Activated T-cell treated with anti-CD3 and anti-CD28 coated beads, Interleukin-2, amount 50 U/mL, for 4 hours (primary cell): ENCODE results near the gene NAV2. TPM values are rescaled to one million over a fixed set of nuclear protein-coding genes. Genes with fewer than 3 reads are reported as not detected.

Experiments used
- ATAC-seq, 2 donors: fragments of 200-7000 bp; cut with Tn5 transposase; one replicate each; pipeline ENCODE4 v1.10.0; 2021
- DNase-seq: peaks from one replicate; pipeline ENCODE4 v3.0.0-alpha.2; 2020
- H3K27me3 Mint-ChIP-seq: one replicate; pipeline ENCODE4 v1.8.0; 2021; ENCODE audit warnings: low read depth, mixed read lengths
- H3K36me3 Mint-ChIP-seq: one replicate; pipeline ENCODE4 v1.8.0; 2022; ENCODE audit warnings: mixed read lengths; ENCODE audit not compliant: insufficient read depth
- H3K4me1 Mint-ChIP-seq: one replicate; pipeline ENCODE4 v1.8.0; 2021; ENCODE audit warnings: low read depth, mixed read lengths
- H3K4me3 Mint-ChIP-seq: one replicate; pipeline ENCODE4 v1.8.0; 2021; ENCODE audit warnings: mild to moderate bottlenecking, moderate library complexity, mixed read lengths
- H3K9me3 Mint-ChIP-seq: one replicate; pipeline ENCODE4 v1.8.0; 2021; ENCODE audit warnings: mixed read lengths
- total RNA-seq, 3 donors: library from RNA; stranded (reverse); gene quantifications; one replicate each; pipeline ENCODE4 v1.2.1, GENCODE V29; 2021

NAV2 gene
- total RNA-seq, 3 donors from 2014 or later = 0.08 to 0.60 (median 0.35) TPM

GRCh38 chr11:19803506-19803998 lies 90.9 kb downstream of the NAV2 start:
- no peak overlapping the region for H3K4me3 Mint-ChIP-seq
- H3K27me3 Mint-ChIP-seq = no peaks in the 10 kb centered on the region
- ATAC-seq (no peak), DNase-seq (no peak)
- H3K9me3 Mint-ChIP-seq = no peaks in the 10 kb centered on the region
- no peaks in the 10 kb centered on the region for H3K4me1 Mint-ChIP-seq
- H3K36me3 Mint-ChIP-seq = no peaks in the 10 kb centered on the region

DNA sequence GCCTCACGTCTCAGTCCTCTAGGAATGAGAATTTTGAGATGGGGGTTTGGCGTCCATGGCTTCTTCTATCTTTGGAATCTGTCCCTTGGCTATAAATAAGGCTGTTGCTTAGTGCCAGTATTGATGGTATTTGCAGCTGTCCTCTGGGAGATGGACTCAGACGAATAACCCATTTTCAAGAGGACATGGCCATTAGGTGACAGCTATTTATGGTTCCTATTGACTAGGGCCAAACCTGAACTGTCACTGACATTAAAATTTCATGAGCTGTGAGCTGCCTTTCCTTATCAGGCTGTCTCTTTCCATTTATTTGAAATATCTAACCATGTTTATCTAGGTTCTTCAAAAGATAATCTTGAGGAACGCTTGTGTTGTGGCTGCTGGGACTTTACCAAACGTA lies 92.7 kb downstream of the NAV2 start:
- H3K27me3 Mint-ChIP-seq = no peaks in the 10 kb centered on the region
- H3K4me1 Mint-ChIP-seq = no peaks in the 10 kb centered on the region
- DNase-seq (no peak), ATAC-seq (no peak)
- no peaks in the 10 kb centered on the region for H3K36me3 Mint-ChIP-seq
- H3K9me3 Mint-ChIP-seq = no peaks in the 10 kb centered on the region
- no peak overlapping the region for H3K4me3 Mint-ChIP-seq

DNA sequence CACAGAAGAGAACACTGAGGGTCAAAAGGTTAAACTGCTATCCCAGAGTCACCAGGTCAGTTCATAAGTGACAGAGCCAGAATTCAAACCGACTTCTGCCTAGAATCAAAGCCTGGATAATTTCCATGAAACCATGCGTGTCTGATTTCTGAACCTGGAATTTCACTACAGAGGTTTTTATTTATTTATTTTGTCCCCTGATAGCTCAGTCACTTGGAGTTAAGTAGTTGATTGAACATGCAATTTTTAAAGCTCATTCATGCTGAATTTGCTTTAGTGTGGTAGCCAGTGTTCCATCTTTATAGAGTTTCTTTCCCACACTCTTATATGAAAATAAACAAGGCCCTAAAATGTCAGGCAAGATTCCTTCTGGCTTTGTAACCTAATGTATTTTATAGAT lies 93.2 kb downstream of the NAV2 start:
- no peaks in the 10 kb centered on the region for H3K27me3 Mint-ChIP-seq
- DNase-seq (no peak), ATAC-seq (no peak)
- no peaks in the 10 kb centered on the region for H3K36me3 Mint-ChIP-seq
- H3K4me1 Mint-ChIP-seq = no peaks in the 10 kb centered on the region
- no peaks in the 10 kb centered on the region for H3K9me3 Mint-ChIP-seq
- no peak overlapping the region for H3K4me3 Mint-ChIP-seq

- Mint-ChIP-seq H3K4me1 (no peaks in the 10 kb centered on the region), H3K27me3 (no peaks in the 10 kb centered on the region), H3K36me3 (no peaks in the 10 kb centered on the region), H3K4me3 (no peak overlapping the region), H3K9me3 (no peaks in the 10 kb centered on the region)
- ATAC-seq = no peak
- DNase-seq = no peak
These were observed 93.6 kb downstream of the NAV2 start for GRCh38 chr11:19806251-19806650.

GRCh38 chr11:19808076-19808911 lies 95.7 kb downstream of the NAV2 start:
- Mint-ChIP-seq H3K4me3 (no peak overlapping the region), H3K4me1 (no peaks in the 10 kb centered on the region), H3K36me3 (no peaks in the 10 kb centered on the region), H3K9me3 (no peaks in the 10 kb centered on the region), H3K27me3 (no peaks in the 10 kb centered on the region)
- DNase-seq (no peak), ATAC-seq (no peak)

- ATAC-seq = no peak
- no peak for DNase-seq
- Mint-ChIP-seq H3K27me3 (no peaks in the 10 kb centered on the region), H3K36me3 (no peaks in the 10 kb centered on the region), H3K4me3 (no peak overlapping the region), H3K4me1 (no peaks in the 10 kb centered on the region), H3K9me3 (no peaks in the 10 kb centered on the region)
These were observed 98.2 kb downstream of the NAV2 start for GRCh38 chr11:19810852-19811251.

DNA sequence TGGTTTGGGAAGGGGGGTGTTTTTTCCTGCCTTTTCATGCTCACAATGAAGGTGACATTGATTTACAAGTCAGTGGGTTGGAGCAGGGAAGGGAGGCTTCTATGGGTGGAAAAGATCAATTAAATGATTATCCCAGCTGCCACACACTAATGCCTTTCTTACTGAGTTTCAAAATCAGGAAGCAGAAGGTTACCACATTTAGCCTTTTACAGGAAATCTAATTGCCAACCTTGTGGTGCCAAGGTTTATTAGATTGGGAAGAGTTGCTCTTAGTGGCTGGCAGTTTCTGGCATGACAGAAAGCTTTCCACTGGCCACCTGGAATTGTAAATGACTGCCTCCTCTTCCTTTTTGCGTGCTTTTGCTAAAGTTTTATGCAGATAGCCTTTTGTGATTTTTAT lies 98.7 kb downstream of the NAV2 start:
- no peaks in the 10 kb centered on the region for H3K4me1 Mint-ChIP-seq
- H3K36me3 Mint-ChIP-seq = no peaks in the 10 kb centered on the region
- no peaks in the 10 kb centered on the region for H3K9me3 Mint-ChIP-seq
- DNase-seq = no peak
- no peak for ATAC-seq
- H3K4me3 Mint-ChIP-seq = no peak overlapping the region
- no peaks in the 10 kb centered on the region for H3K27me3 Mint-ChIP-seq

- H3K36me3 Mint-ChIP-seq = no peaks in the 10 kb centered on the region
- H3K4me3 Mint-ChIP-seq = no peak overlapping the region
- H3K4me1 Mint-ChIP-seq = no peaks in the 10 kb centered on the region
- no peaks in the 10 kb centered on the region for H3K27me3 Mint-ChIP-seq
- H3K9me3 Mint-ChIP-seq = no peaks in the 10 kb centered on the region
- ATAC-seq (no peak), DNase-seq (no peak)
These were observed 99.5 kb downstream of the NAV2 start for GRCh38 chr11:19812096-19812495.

- Mint-ChIP-seq H3K4me1 (no peaks in the 10 kb centered on the region), H3K27me3 (no peaks in the 10 kb centered on the region), H3K36me3 (no peaks in the 10 kb centered on the region), H3K4me3 (no peak overlapping the region), H3K9me3 (no peaks in the 10 kb centered on the region)
- ATAC-seq = no peak
- DNase-seq = no peak
These were observed 100.1 kb downstream of the NAV2 start for GRCh38 chr11:19812710-19813109.

GRCh38 chr11:19813158-19813879 lies 100.7 kb downstream of the NAV2 start:
- ATAC-seq (no peak), DNase-seq (no peak)
- no peaks in the 10 kb centered on the region for H3K36me3 Mint-ChIP-seq
- H3K4me1 Mint-ChIP-seq = no peaks in the 10 kb centered on the region
- H3K4me3 Mint-ChIP-seq = no peak overlapping the region
- H3K27me3 Mint-ChIP-seq = no peaks in the 10 kb centered on the region
- no peaks in the 10 kb centered on the region for H3K9me3 Mint-ChIP-seq

GRCh38 chr11:19814421-19814820 lies 101.8 kb downstream of the NAV2 start:
- DNase-seq (no peak), ATAC-seq (no peak)
- Mint-ChIP-seq H3K9me3 (no peaks in the 10 kb centered on the region), H3K4me3 (no peak overlapping the region), H3K27me3 (no peaks in the 10 kb centered on the region), H3K36me3 (no peaks in the 10 kb centered on the region), H3K4me1 (no peaks in the 10 kb centered on the region)

DNA sequence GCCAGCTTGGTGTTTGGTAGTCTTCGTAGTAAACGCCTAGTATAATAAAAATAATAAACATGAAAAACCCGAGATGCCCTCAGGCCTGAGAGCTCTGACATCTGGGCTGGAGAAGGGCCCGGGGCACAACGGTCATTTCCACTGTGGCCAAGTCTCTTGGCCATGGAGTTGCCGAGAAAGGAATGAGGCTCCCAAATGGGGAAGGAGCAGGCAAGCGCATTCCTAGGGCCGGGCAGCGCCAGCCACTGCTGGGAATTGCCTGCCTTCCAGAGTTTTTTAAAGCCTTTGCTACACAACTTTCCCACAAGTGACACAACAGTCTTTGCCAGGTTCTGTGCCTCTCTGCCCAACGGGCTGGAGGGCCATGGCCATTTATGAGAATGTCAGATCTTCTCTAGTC lies 103.4 kb downstream of the NAV2 start:
- Mint-ChIP-seq H3K27me3 (peaks cover 3% of the 10 kb centered on the region), H3K36me3 (no peaks in the 10 kb centered on the region)
- no peak for ATAC-seq

GRCh38 chr11:19816817-19817216 lies 104.2 kb downstream of the NAV2 start:
- Mint-ChIP-seq H3K4me1 (no peaks in the 10 kb centered on the region), H3K9me3 (no peaks in the 10 kb centered on the region), H3K27me3 (peaks cover 5% of the 10 kb centered on the region), H3K36me3 (no peaks in the 10 kb centered on the region), H3K4me3 (no peak overlapping the region)
- no peak for DNase-seq
- ATAC-seq = no peak

More for the DNA sequence above, 103.4 kb downstream of the NAV2 start:
- H3K9me3 Mint-ChIP-seq = no peaks in the 10 kb centered on the region
- DNase-seq = no peak
- H3K4me3 Mint-ChIP-seq = no peak overlapping the region
- no peaks in the 10 kb centered on the region for H3K4me1 Mint-ChIP-seq

DNA sequence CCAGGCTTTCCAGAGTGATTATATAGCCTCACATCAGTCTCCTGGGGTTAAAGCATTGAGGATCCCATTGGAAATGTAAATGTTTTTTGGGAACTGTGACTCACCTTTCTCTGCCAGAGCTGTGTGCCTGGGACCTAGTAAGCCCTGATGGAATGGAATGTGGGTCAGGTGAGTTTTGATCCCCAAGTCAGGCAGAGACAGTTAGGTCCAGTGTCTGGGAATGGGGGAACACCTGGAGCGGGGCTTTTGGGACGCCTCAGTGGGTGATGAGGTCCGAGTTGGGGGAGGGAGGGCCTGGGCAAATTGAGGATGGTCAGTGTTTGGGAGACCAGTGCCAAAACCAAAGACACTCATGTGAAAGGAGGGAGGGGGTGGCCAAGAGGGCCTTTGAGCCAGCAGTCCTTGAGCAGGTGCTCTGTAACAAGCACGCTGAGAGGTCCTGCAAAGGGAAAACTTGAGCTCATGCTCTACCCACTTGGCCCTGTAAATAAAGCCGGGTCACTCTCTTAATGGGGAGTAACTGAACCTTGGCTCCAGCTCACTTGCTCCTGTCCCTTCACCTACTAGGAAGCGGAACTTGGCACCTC lies 104.7 kb downstream of the NAV2 start:
- H3K9me3 Mint-ChIP-seq = no peaks in the 10 kb centered on the region
- no peaks in the 10 kb centered on the region for H3K36me3 Mint-ChIP-seq
- ATAC-seq = no peak
- peaks cover 10% of the 10 kb centered on the region for H3K27me3 Mint-ChIP-seq
- DNase-seq = no peak
- H3K4me3 Mint-ChIP-seq = no peak overlapping the region
- no peaks in the 10 kb centered on the region for H3K4me1 Mint-ChIP-seq

DNA sequence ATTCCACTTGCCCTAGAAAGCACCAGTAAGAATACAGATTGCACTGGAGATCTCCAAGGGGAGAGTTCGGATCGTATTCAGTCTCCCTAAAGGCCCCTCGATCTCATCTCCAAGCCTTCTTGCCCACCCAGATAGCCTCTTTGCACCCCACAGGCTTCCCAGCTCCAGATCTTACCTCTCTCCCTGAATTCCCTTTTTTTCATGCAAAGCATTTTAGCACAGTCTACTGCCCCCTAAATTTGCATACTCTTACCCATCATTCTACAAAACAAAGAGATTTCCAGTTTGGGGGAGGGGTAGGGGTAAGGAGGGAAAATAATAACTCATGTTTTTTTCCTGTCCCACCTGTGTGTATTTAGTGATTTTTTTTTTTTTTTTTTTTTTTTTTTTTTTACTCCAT lies 105.2 kb downstream of the NAV2 start:
- Mint-ChIP-seq H3K36me3 (no peaks in the 10 kb centered on the region), H3K4me1 (no peaks in the 10 kb centered on the region), H3K27me3 (peaks cover 10% of the 10 kb centered on the region), H3K4me3 (no peak overlapping the region), H3K9me3 (no peaks in the 10 kb centered on the region)
- DNase-seq (no peak), ATAC-seq (no peak)
